Activated CD4-positive, alpha-beta T cell treated with anti-CD3 and anti-CD28 coated beads, Interleukin-2, amount 10 ng/mL, durations not matched to agents 24 days and 14 days (primary cell): ENCODE results near the gene ZRANB3. TPM values are rescaled to one million over a fixed set of nuclear protein-coding genes. Genes with fewer than 3 reads are reported as not detected.
A peak's percentile ranks its signal among the peaks of the same experiment; 100 is the strongest.

Source experiments
- DNase-seq: peaks from one replicate; pipeline ENCODE4 v3.0.0; 2022
- H3K27ac Mint-ChIP-seq: one replicate; pipeline ENCODE4 v1.8.0; 2022; ENCODE audit warnings: mild to moderate bottlenecking, mixed read lengths
- H3K27me3 Mint-ChIP-seq: one replicate; pipeline ENCODE4 v1.8.0; 2022; ENCODE audit warnings: mixed read lengths
- H3K36me3 Mint-ChIP-seq: one replicate; pipeline ENCODE4 v1.8.0; 2022; ENCODE audit warnings: low read depth, mild to moderate bottlenecking, mixed read lengths
- H3K4me1 Mint-ChIP-seq: one replicate; pipeline ENCODE4 v1.8.0; 2021; ENCODE audit warnings: mixed read lengths
- H3K4me3 Mint-ChIP-seq: one replicate; pipeline ENCODE4 v1.8.0; 2022; ENCODE audit warnings: mild to moderate bottlenecking, moderate library complexity, mixed read lengths
- H3K9me3 Mint-ChIP-seq: one replicate; pipeline ENCODE4 v1.8.0; 2021; ENCODE audit warnings: mixed read lengths
- intact Hi-C: fragments of 100-400 bp; cut with micrococcal nuclease; formaldehyde crosslinking; loops from one replicate; pipeline ENCODE4 v1.15.1; 2023
- total RNA-seq: library from RNA; stranded (reverse); gene quantifications from 2 replicates; pipeline ENCODE4 v1.2.3, GENCODE V29; 2022

The ZRANB3 gene
- total RNA-seq, 1 donor from 2014 or later = 6.8 TPM

DNA sequence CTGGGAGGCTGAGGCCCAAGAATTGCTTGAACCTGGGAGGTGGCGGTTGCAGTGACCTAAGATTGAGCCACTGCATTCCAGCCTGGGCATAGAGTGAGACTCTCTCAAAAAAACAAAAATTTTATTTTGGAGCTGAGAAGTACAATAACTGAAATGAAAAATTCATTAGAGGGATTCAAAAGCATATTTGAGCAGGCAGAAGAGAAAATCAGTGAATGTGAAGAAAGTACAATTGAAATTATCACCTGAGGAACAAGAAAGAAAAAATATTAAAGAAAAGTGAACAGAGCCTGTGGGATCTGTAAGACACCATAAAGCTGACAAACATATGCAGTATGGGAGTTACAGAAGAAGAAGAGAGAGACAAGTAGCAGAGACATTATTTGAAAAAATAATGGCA is 341.9 kb downstream of the ZRANB3 start:
- H3K27ac Mint-ChIP-seq = no peak overlapping the region
- peaks cover 11% of the 10 kb centered on the region for H3K9me3 Mint-ChIP-seq
- H3K27me3 Mint-ChIP-seq = no peaks in the 10 kb centered on the region
- no peaks in the 10 kb centered on the region for H3K4me1 Mint-ChIP-seq
- intact Hi-C loops = no loop called here
- H3K4me3 Mint-ChIP-seq = no peak overlapping the region
- H3K36me3 Mint-ChIP-seq = peaks cover 9% of the 10 kb centered on the region
- no peak for DNase-seq

DNA sequence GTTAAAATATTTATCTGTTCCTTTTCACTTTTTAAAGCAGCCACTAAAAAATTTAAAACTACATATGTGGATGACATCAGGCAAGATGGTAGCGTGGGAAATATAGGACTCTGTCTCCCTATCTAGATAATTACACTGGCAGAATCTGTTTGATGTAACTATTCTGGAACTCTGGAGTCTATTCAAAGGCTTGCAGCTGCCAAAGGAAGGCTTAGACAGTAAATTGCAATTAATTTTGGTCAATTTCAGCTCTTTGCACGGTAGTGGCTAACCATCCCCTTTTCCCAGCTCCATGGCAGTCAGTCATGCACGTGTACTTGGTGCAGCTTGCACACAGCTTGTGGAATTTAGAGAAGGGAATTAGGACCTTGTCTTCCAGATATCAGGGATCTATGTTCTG is 343.7 kb downstream of the ZRANB3 start:
- Mint-ChIP-seq H3K27me3 (no peaks in the 10 kb centered on the region), H3K36me3 (peaks cover 11% of the 10 kb centered on the region), H3K27ac (no peak overlapping the region), H3K4me3 (no peak overlapping the region), H3K4me1 (no peaks in the 10 kb centered on the region), H3K9me3 (peaks cover 9% of the 10 kb centered on the region)
- no peak for DNase-seq
- intact Hi-C loops = no loop called here

DNA sequence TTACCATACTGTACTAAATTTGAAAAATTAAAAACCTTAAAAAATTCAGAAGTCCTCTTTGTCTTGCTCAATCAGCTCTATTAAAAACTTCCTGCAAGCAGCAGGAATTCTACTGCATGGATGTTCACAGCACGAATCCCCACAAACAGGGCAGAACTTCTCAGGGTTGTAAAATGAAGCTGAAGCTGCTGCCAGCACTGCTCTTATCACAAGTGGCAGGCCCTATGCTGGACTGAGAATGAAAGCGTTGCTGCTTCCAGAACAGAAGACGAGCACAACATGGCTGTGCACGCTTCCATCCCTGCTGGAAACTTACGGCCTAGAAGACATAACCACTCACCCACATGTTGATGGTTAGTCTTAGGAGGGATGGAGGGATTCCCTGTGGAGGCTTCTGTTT is 345.0 kb downstream of the ZRANB3 start:
- Mint-ChIP-seq H3K9me3 (peaks cover 6% of the 10 kb centered on the region), H3K4me3 (no peak overlapping the region), H3K27me3 (no peaks in the 10 kb centered on the region), H3K27ac (no peak overlapping the region), H3K36me3 (peaks cover 11% of the 10 kb centered on the region), H3K4me1 (no peaks in the 10 kb centered on the region)
- intact Hi-C loops = no loop called here
- DNase-seq = no peak

DNA sequence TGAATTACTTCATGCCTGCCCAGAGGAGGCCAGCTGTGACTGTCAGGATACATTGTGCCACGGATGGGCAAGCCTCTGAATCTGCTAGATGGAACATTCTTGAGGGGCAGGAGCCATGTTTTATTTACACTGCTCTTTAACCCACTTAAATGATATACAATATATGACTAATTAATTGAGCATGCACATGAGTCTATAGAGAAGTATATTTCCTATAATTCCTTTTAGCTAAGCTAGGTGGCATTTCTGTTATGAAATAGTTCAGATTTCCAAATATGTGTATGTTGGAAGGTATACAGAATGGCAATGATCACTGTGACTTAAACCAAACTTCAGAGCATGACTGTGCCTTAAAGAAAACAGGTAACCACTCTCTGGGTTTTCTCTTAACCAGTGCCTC is 347.2 kb downstream of the ZRANB3 start:
- Mint-ChIP-seq H3K4me3 (no peak overlapping the region), H3K27ac (no peak overlapping the region), H3K27me3 (no peaks in the 10 kb centered on the region), H3K4me1 (no peaks in the 10 kb centered on the region), H3K9me3 (no peaks in the 10 kb centered on the region), H3K36me3 (peaks cover 12% of the 10 kb centered on the region)
- no peak for DNase-seq
- intact Hi-C loops = no loop called here

DNA sequence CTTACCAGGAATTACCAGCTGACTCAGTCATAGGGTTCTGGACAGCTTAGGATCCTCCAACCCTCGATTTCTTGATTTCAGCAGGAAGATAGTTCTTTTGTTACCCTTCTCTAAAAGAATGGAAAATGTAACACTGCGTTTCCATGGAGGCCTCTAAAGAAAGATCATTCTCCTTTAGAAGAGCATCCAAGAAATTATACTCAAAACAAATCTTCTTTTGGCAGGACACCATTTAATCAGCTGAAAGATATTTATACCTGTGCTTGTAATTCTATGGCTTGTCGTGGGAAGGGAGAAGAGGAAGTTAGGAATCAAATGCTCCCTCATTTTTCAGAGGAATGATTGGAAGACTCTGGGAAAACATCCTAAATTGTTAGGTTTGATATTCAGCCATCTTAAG is 348.4 kb downstream of the ZRANB3 start:
- peaks cover 11% of the 10 kb centered on the region for H3K36me3 Mint-ChIP-seq
- no peak overlapping the region for H3K27ac Mint-ChIP-seq
- H3K9me3 Mint-ChIP-seq = no peaks in the 10 kb centered on the region
- H3K4me3 Mint-ChIP-seq = no peak overlapping the region
- intact Hi-C loops = no loop called here
- no peak for DNase-seq
- no peaks in the 10 kb centered on the region for H3K27me3 Mint-ChIP-seq
- H3K4me1 Mint-ChIP-seq = no peaks in the 10 kb centered on the region

DNA sequence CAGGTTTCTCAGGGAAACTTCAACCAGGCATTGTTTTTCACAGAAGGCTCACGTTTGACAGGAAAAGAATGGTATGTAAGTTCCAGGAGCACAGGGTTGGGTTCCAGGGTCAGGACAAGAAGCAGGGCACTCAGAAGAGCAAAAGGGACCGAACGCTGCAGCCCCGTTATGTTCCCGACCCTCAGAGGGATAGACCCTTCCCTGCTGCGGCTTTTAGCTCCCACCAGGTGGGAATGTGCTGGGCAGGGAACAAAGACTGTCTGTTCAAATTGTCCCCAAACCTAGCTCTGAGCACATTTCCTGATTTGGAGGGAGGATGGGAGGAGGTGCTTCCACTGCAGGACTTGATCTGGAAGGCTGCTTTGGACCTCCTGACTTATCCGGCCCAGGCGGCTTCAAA is 348.8 kb downstream of the ZRANB3 start:
- intact Hi-C loops = no loop called here
- Mint-ChIP-seq H3K4me1 (no peaks in the 10 kb centered on the region), H3K27ac (no peak overlapping the region), H3K9me3 (no peaks in the 10 kb centered on the region), H3K4me3 (no peak overlapping the region), H3K36me3 (peaks cover 13% of the 10 kb centered on the region), H3K27me3 (no peaks in the 10 kb centered on the region)
- DNase-seq = no peak

DNA sequence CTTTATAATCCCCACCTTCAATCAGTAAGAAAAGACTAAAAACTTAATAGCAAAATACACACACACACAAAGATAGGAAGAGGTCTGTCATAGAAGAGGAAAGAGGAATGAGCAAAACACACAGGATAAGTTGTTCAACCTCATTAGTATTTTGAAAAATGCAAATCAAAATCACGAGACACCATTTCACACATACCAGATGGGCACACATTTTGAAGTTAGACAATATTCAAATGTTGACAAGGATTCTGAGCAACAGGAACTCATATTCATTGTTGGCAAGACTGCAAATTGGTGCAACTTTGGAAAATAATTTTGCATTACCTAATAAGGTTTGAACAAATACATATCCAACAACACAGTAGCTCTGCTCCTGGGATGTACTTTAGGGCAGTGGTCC is 351.3 kb downstream of the ZRANB3 start:
- Mint-ChIP-seq H3K27me3 (no peaks in the 10 kb centered on the region), H3K4me1 (no peaks in the 10 kb centered on the region), H3K36me3 (peaks cover 31% of the 10 kb centered on the region)

DNA sequence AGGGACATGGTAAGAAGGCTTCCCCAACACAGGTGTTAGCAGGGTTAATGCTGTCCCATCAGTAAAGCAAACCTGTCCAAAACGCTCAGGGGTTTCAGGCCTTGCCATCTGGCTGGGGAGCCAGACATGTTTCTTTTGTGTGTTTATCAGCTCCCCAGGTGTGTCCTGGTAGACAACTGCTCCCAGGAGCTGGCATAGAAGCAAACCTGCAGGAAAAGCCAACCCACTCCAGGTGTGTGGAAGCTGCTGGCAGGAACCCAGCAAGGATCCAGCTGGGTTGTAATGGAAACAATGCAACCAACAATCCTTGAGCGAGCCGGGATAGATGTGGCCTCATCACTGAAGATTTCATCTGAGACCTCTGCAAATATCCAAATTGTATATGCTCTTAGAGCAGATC is 355.8 kb downstream of the ZRANB3 start:
- Mint-ChIP-seq H3K27ac (no peak overlapping the region), H3K9me3 (no peaks in the 10 kb centered on the region), H3K4me1 (peaks cover 2% of the 10 kb centered on the region), H3K36me3 (peaks cover 56% of the 10 kb centered on the region), H3K4me3 (no peak overlapping the region), H3K27me3 (no peaks in the 10 kb centered on the region)
- DNase-seq = no peak
- intact Hi-C loops = no loop called here

More for the DNA sequence above, 351.3 kb downstream of the ZRANB3 start:
- intact Hi-C loops = no loop called here
- no peak overlapping the region for H3K27ac Mint-ChIP-seq
- DNase-seq = no peak
- H3K4me3 Mint-ChIP-seq = no peak overlapping the region
- no peaks in the 10 kb centered on the region for H3K9me3 Mint-ChIP-seq

DNA sequence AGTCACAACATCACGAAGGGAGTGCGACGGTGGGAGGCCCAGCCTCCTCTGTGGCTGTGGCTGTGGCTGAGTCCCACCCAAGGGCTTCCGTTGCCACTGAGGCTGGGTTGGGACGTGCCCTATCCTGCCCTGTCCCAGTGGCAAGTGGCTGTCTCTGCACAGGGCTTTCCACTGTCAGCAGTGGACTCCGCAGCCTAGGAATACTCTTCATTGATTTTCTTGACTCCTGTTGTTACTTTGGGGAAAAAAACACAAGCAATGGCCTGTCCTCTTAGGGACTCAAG is 356.3 kb downstream of the ZRANB3 start:
- no peak for DNase-seq
- H3K4me3 Mint-ChIP-seq = no peak overlapping the region
- intact Hi-C loops = no loop called here
- H3K27me3 Mint-ChIP-seq = no peaks in the 10 kb centered on the region
- H3K9me3 Mint-ChIP-seq = no peaks in the 10 kb centered on the region
- H3K36me3 Mint-ChIP-seq = peaks cover 55% of the 10 kb centered on the region
- no peak overlapping the region for H3K27ac Mint-ChIP-seq
- peaks cover 4% of the 10 kb centered on the region for H3K4me1 Mint-ChIP-seq

DNA sequence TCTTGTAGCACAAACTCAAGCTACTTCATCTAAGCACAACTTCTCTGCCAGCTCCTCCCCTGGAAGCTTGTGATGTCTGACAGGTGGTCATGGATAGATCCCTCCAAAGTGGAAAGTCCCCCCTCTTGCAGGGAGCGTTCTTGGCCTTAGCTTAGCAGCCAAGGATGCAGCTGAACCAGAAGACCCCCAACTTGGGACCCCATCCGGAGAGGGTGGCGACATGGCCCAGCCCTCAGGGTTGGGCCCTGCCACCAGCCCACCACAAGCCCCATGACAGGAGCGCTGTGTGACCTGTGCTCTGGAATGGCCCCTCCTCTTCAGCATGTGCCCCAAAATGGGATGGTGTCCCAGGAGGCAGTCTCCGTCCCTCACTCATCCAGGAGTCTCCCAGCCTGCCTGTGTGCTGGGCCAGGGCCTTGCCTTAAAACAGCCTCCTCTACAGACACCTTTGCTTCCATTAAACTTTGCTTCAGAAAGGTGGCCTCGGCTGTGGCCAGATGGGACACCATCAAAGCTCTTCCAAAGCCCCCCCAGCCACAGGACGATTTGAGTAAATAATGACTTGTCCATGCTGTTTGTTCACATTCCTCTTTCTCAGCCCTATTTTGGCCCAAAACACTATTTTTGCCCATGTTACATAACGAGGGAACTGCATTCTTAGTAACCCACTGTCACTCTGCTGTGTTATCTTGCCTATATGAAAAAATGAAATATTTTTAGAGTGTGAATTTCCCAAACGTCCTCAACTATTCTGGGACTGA is 356.8 kb downstream of the ZRANB3 start:
- intact Hi-C loops = no loop called here
- H3K27ac Mint-ChIP-seq = no peak overlapping the region
- no peaks in the 10 kb centered on the region for H3K9me3 Mint-ChIP-seq
- no peak overlapping the region for H3K4me3 Mint-ChIP-seq
- H3K27me3 Mint-ChIP-seq = no peaks in the 10 kb centered on the region
- H3K36me3 Mint-ChIP-seq = peaks cover 56% of the 10 kb centered on the region
- H3K4me1 Mint-ChIP-seq = peaks cover 4% of the 10 kb centered on the region
- DNase-seq = no peak

DNA sequence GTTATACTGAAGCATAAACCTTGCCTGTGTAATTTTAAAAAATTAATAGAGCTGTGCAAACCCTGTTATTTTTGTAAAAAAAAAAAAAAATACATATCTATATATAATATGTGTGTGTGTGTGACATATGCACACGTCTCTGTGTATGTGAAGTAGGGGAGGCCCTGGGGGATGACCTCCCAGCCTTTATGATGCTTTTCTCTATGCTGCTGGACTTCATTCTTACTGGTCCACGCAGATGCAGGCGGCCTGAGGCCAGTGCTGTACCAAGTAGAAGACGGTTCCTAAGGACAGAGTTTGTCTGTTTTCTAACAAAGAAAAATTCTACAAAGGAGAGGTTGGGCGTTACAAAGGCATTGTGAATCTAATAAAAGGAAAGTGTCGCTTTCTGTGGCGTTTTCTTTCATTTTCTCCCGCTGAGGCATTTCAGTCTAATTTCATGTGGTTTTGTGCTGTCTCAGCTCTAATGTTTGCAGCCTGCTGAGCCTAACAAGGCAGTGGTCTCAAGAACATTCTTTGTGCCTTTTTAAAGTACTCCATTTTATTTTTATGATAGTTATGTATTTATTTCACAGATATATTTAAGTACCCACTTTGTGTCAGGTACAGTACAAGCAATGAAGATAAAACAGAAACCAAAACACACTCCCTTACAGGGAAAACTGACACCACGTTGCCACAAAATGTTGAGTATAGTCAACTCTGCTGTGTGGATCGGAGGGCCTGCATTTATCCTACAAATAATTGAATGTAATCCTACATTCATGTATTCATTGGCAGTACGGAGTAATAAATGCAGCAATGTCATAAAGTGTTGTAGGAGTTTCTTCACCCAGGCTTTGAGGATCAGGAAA is 360.9 kb downstream of the ZRANB3 start:
- intact Hi-C loops = no loop called here
- peak overlapping the region; percentile 30 for H3K27ac Mint-ChIP-seq
- peaks cover 55% of the 10 kb centered on the region for H3K36me3 Mint-ChIP-seq
- no peak for DNase-seq
- no peaks in the 10 kb centered on the region for H3K9me3 Mint-ChIP-seq
- no peaks in the 10 kb centered on the region for H3K27me3 Mint-ChIP-seq
- H3K4me1 Mint-ChIP-seq = peaks cover 6% of the 10 kb centered on the region
- peak overlapping the region; percentile 41 for H3K4me3 Mint-ChIP-seq

DNA sequence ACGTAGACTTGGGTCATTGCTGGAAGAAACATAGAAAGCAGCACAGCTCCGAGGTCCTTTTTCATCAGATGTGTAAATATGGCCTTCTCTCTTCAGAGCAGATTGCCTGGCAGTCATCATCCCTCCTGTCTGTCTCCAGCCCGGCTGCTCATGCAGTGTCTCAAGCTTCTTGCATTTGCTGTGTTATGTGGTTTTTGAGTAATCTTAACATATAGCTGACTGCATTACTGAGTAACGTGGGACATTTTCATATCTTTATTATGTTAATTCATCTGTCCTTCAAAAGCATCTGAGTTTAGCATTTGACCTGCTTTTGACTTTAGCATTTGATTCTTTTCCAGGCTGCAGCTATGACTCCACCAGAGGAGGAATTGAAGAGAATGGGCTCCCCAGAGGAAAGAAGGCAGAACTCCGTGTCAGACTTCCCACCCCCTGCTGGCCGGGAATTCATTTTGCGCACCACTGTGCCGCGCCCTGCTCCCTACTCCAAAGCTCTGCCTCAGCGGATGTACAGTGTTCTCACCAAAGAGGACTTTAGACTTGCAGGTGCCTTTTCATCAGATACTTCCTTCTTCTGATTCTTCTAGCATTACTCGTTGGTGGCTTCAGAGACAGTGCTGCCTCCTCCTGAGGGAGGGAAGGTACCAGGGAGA is 362.7 kb downstream of the ZRANB3 start:
- intact Hi-C loops = no loop called here
- peaks cover 6% of the 10 kb centered on the region for H3K4me1 Mint-ChIP-seq

DNA sequence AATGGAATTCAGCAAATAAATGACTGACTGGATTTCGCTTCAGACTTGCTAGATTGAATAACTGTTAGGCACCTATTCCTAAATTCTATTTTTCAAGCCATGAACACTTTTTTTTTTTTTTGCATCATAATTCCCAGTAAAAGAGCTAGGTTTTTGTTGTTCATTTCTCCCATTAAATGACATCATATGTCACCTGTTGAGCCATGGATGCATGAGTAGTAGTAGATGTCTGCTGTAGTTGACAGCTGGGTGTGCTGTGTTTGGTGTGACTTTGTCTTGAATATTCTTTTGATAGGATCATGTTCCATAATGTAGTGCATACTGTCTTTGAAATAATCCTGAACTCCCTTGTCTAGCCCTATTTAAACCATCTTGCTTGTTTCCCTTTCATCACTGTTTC is 363.7 kb downstream of the ZRANB3 start:
- peaks cover 57% of the 10 kb centered on the region for H3K36me3 Mint-ChIP-seq

More for the DNA sequence above, 362.7 kb downstream of the ZRANB3 start:
- Mint-ChIP-seq H3K27me3 (no peaks in the 10 kb centered on the region), H3K36me3 (peaks cover 56% of the 10 kb centered on the region), H3K4me3 (no peak overlapping the region), H3K27ac (peak overlapping the region; percentile 25), H3K9me3 (no peaks in the 10 kb centered on the region)
- no peak for DNase-seq

DNA sequence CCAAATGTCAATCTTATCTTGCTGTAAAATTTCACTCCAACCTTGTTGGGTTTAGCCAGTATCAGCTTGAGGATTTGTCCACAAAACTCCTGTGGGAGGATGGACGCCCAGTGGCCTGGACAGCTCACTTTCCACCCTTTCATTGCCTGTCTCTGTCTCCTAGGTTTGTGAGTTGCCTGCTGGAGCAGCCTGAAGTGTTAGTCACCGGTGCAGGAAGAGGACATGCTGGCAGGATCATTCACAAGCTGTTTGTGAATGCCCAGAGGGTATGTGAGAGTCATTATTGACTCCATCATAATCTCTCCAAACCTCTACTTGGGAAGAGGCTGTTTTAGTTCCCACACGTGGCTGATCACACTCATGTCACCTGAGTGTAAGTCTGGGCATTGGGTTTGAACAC is 366.6 kb downstream of the ZRANB3 start:
- Mint-ChIP-seq H3K36me3 (peaks cover 45% of the 10 kb centered on the region), H3K9me3 (no peaks in the 10 kb centered on the region), H3K4me3 (no peak overlapping the region), H3K27me3 (no peaks in the 10 kb centered on the region), H3K4me1 (peaks cover 2% of the 10 kb centered on the region), H3K27ac (no peak overlapping the region)
- DNase-seq = no peak
- intact Hi-C loops = no loop called here

More for the DNA sequence above, 363.7 kb downstream of the ZRANB3 start:
- Mint-ChIP-seq H3K27me3 (no peaks in the 10 kb centered on the region), H3K4me3 (no peak overlapping the region), H3K4me1 (peaks cover 6% of the 10 kb centered on the region), H3K27ac (no peak overlapping the region), H3K9me3 (no peaks in the 10 kb centered on the region)
- intact Hi-C loops = no loop called here
- DNase-seq = no peak
